H1 (cell line): ENCODE data around the gene SOX12. TPM values are rescaled to one million over a fixed set of nuclear protein-coding genes. Genes with fewer than 3 reads are reported as not detected.
A peak's percentile ranks its signal among the peaks of the same experiment; 100 is the strongest.

ENCODE experiments used
- CTCF ChIA-PET: fragments of 300-600 bp; sonication (Branson Sonifier 250); formaldehyde crosslinking; loops from one replicate; lab custom pipeline; 2021; ENCODE audit not compliant: partially characterized antibody; lab: Charles Lee
- POLR2A ChIA-PET: fragments of 300-600 bp; sonication (Branson Sonifier 250); formaldehyde crosslinking; loops from one replicate; lab custom pipeline; 2021; ENCODE audit warnings: inconsistent platforms; ENCODE audit not compliant: partially characterized antibody; lab: Charles Lee
- DNase-seq, 2 experiments: peaks; one replicate each; pipeline versions ENCODE4 v3.0.0 to v3.0.0-alpha.2; 2010 to 2022; ENCODE audit warnings: low spot score in 2 of 2, low read depth in 1 of 2, mixed read lengths in 1 of 2
- FAIRE-seq: peaks from 2 replicates; lab custom pipeline; 2011; peaks lifted over from hg19 to GRCh38; lab: Jason Lieb, UNC
- H2AFZ ChIP-seq: 2 replicates; pipeline ENCODE4 v1.8.1; 2012; ENCODE audit warnings: low read length, inconsistent platforms
- H2AK5ac ChIP-seq: 2 replicates; pipeline ENCODE4 v1.6.1; 2013; ENCODE audit warnings: low read depth, low read length
- H2BK120ac ChIP-seq: replicated peaks from 2 replicates; pipeline ENCODE3; 2013; ENCODE audit warnings: low read depth, low read length, inconsistent platforms
- H2BK12ac ChIP-seq: 2 replicates; pipeline ENCODE4 v1.6.1; 2013; ENCODE audit warnings: low read depth, low read length
- H2BK15ac ChIP-seq: 2 replicates; pipeline ENCODE4 v1.6.1; 2013; ENCODE audit warnings: low read length
- H2BK20ac ChIP-seq: 2 replicates; pipeline ENCODE4 v1.6.1; 2013; ENCODE audit warnings: low read length
- H2BK5ac ChIP-seq: 2 replicates; pipeline ENCODE4 v1.6.1; 2013; ENCODE audit warnings: low read depth, low read length
- H3K14ac ChIP-seq: 2 replicates; pipeline ENCODE4 v1.6.1; 2013; ENCODE audit warnings: inconsistent platforms; ENCODE audit not compliant: insufficient read length
- H3K18ac ChIP-seq: 2 replicates; pipeline ENCODE4 v1.6.1; 2013; ENCODE audit warnings: low read length; ENCODE audit errors: extremely low read depth
- H3K23ac ChIP-seq: 2 replicates; pipeline ENCODE4 v1.6.1; 2013; ENCODE audit warnings: inconsistent platforms; ENCODE audit not compliant: insufficient read length
- H3K23me2 ChIP-seq: 2 replicates; pipeline ENCODE4 v1.6.1; 2013; ENCODE audit warnings: low read depth, low read length
- H3K27ac ChIP-seq: 2 replicates; pipeline ENCODE4 v1.6.1; 2011; ENCODE audit warnings: low read depth, low read length, inconsistent platforms
- H3K27me3 ChIP-seq, 4 experiments: replicated peaks in 1 of 4; 1 replicate in 1 of 4; 2 replicates in 3 of 4; pipeline versions ENCODE4 v1.6.1 to v1.8.1; 2011 to 2013; ENCODE audit warnings: low read length in 3 of 4, mild to moderate bottlenecking in 3 of 4, inconsistent platforms in 2 of 4, mixed read lengths in 2 of 4, moderate library complexity in 1 of 4; ENCODE audit not compliant: control insufficient read depth in 3 of 4, insufficient read depth in 3 of 4; ENCODE audit errors: extremely low read depth in 1 of 4
- H3K36me3 ChIP-seq, 4 experiments: 2 replicates each; pipeline versions ENCODE4 v1.6.1 to v1.8.1; 2011 to 2013; ENCODE audit warnings: mild to moderate bottlenecking in 4 of 4, low read length in 3 of 4, moderate library complexity in 2 of 4, control low read depth in 1 of 4, inconsistent platforms in 1 of 4; ENCODE audit not compliant: insufficient read depth in 4 of 4, control insufficient read depth in 2 of 4
- H3K4ac ChIP-seq: replicated peaks from 2 replicates; pipeline ENCODE3; 2013; ENCODE audit warnings: low read length, low read depth, mixed read lengths, inconsistent platforms; ENCODE audit not compliant: insufficient read length
- H3K4me1 ChIP-seq, 4 experiments: replicated peaks in 1 of 4; 1 replicate in 1 of 4; 2 replicates in 3 of 4; pipeline versions ENCODE4 v1.6.1 to v1.8.1; 2011 to 2013; ENCODE audit warnings: low read length in 3 of 4, inconsistent platforms in 2 of 4, mixed read lengths in 1 of 4; ENCODE audit not compliant: insufficient read depth in 4 of 4, control insufficient read depth in 3 of 4
- H3K4me2 ChIP-seq, 2 experiments: 2 replicates each; pipeline versions ENCODE4 v1.6.1 to v1.8.1; 2011 to 2013; ENCODE audit warnings: low read depth in 2 of 2, low read length in 2 of 2, control low read depth in 1 of 2, inconsistent platforms in 1 of 2, mild to moderate bottlenecking in 1 of 2; ENCODE audit not compliant: insufficient read depth in 1 of 2
- H3K4me3 ChIP-seq, 4 experiments: fragments of 200-600, 300-600 bp in 1 of 4; sonication (generic), shearing (Covaris generic), sonication (Bioruptor Twin) in 1 of 4; 2 replicates each; pipeline versions ENCODE4 v1.5.1 to v1.8.1; 2011 to 2016; ENCODE audit warnings: low read length in 4 of 4, low read depth in 3 of 4, control low read depth in 2 of 4, inconsistent platforms in 2 of 4, mild to moderate bottlenecking in 2 of 4, mixed read lengths in 1 of 4, moderate library complexity in 1 of 4; ENCODE audit not compliant: insufficient read depth in 2 of 4; ENCODE audit errors: extremely low read depth in 1 of 4
- H3K56ac ChIP-seq: replicated peaks from 2 replicates; pipeline ENCODE3; 2013; ENCODE audit warnings: low read depth, mild to moderate bottlenecking, mixed read lengths, low read length, inconsistent platforms; ENCODE audit not compliant: insufficient read length
- H3K79me1 ChIP-seq: 2 replicates; pipeline ENCODE4 v1.6.1; 2013; ENCODE audit warnings: low read depth, low read length, control low read depth
- H3K79me2 ChIP-seq, 2 experiments: 2 replicates each; pipeline versions ENCODE4 v1.6.1 to v1.8.1; 2012 to 2013; ENCODE audit warnings: low read length in 2 of 2, mild to moderate bottlenecking in 2 of 2, inconsistent platforms in 1 of 2; ENCODE audit not compliant: insufficient read depth in 2 of 2, control insufficient read depth in 1 of 2
- H3K9ac ChIP-seq, 4 experiments: replicated peaks in 1 of 4; 1 replicate in 1 of 4; 2 replicates in 3 of 4; pipeline versions ENCODE4 v1.6.1 to v1.8.1; 2011 to 2013; ENCODE audit warnings: low read depth in 3 of 4, low read length in 3 of 4, control low read depth in 2 of 4, mild to moderate bottlenecking in 2 of 4, moderate library complexity in 2 of 4, inconsistent platforms in 1 of 4; ENCODE audit errors: extremely low read depth in 1 of 4
- H3K9me3 ChIP-seq, 2 experiments: 2 replicates each; pipeline versions ENCODE4 v1.6.1 to v1.8.1; 2012 to 2013; ENCODE audit warnings: mild to moderate bottlenecking in 2 of 2, moderate library complexity in 2 of 2, control low read depth in 1 of 2, inconsistent platforms in 1 of 2, low read depth in 1 of 2, low read length in 1 of 2, mixed read lengths in 1 of 2; ENCODE audit not compliant: insufficient read depth in 2 of 2
- H4K20me1 ChIP-seq, 2 experiments: replicated peaks in 1 of 2; 2 replicates each; pipeline versions ENCODE3 to v1.8.1; 2011 to 2013; ENCODE audit warnings: inconsistent platforms in 2 of 2, low read length in 2 of 2, mild to moderate bottlenecking in 1 of 2; ENCODE audit not compliant: insufficient read depth in 2 of 2, control insufficient read depth in 1 of 2
- H4K5ac ChIP-seq: 2 replicates; pipeline ENCODE4 v1.6.1; 2013; ENCODE audit warnings: low read length, low read depth, mixed read lengths, inconsistent platforms; ENCODE audit not compliant: insufficient read length
- H4K8ac ChIP-seq: 2 replicates; pipeline ENCODE4 v1.8.0; 2013; ENCODE audit warnings: mild to moderate bottlenecking, moderate library complexity, low read length, inconsistent platforms; ENCODE audit not compliant: insufficient read depth; ENCODE audit errors: extremely low read depth
- H4K91ac ChIP-seq: replicated peaks from 2 replicates; pipeline ENCODE3; 2013; ENCODE audit warnings: low read length, mixed read lengths, inconsistent platforms; ENCODE audit not compliant: insufficient read length
- E2F6 ChIP-seq: IDR thresholded peaks from 2 replicates; pipeline ENCODE4 v1.6.1; 2012; ENCODE audit warnings: inconsistent platforms
- RAD21 ChIP-seq, 2 experiments: IDR thresholded peaks in 1 of 2; conservative IDR thresholded peaks in 1 of 2; 2 replicates each; pipeline ENCODE4 v1.6.1; 2011; ENCODE audit warnings: low read depth in 2 of 2, low read length in 2 of 2, improper control_type of control experiment in 1 of 2, inconsistent platforms in 1 of 2, mild to moderate bottlenecking in 1 of 2, moderate library complexity in 1 of 2
- WGBS, 2 experiments: shearing (Covaris generic) in 1 of 2; methylation state at CpG; one replicate each; pipeline versions ENCODE4 v1.1.6 to v1.1.7; 2013 to 2015; ENCODE audit warnings: low lambda C conversion rate in 2 of 2, mixed read lengths in 2 of 2, inconsistent platforms in 1 of 2, low coverage in 1 of 2, missing lambda C conversion rate in 1 of 2; ENCODE audit not compliant: insufficient replicate concordance in 2 of 2, insufficient coverage in 1 of 2, insufficient read length in 1 of 2; ENCODE audit errors: extremely low coverage in 1 of 2, missing lambda C conversion rate in 1 of 2; 5-methylcytosine and 5-hydroxymethylcytosine counted together
- polyA plus RNA-seq, 7 experiments: library from polyadenylated mRNA; depleted of rRNA in 3 of 7; stranded (reverse) in 5 of 7; unstranded in 2 of 7; fragments of >200 nt in 5 of 7; fragments of 200-250 nt in 2 of 7; gene quantifications; 1 replicate in 5 of 7; 2 replicates in 1 of 7; 4 replicates in 1 of 7; pipeline versions ENCODE4 v1.2.1 to v1.2.3, GENCODE V29; 2011 to 2013; ENCODE audit warnings: missing spikeins in 2 of 7, mixed read lengths in 2 of 7
- total RNA-seq: library from RNA; stranded (reverse); fragmentation: NEBNext Ultra II Directional; extraction: Animal tissue kit (Norgen Biotek cat#: 25700); gene quantifications from 2 replicates; pipeline ENCODE4 v1.2.1, GENCODE V29; 2021

Gene SOX12
- total and polyA plus RNA-seq, 2 of the 8 experiments (the other 6 are each of a cell fraction or from before 2014, with no cell fraction given) = 6.4 to 63.0 TPM

GRCh38 chr20:309306-309840 is 16.0 kb upstream of the SOX12 start:
- CTCF ChIA-PET = interaction anchor here (1.1 to 4.5 kb wide), 7 partner anchors 8 to 39 kb away, joined by 3 to 30 read pairs (median 9); no protein-coding TSS in a partner anchor
- no peaks in the 10 kb centered on the region for H3K9me3 ChIP-seq

More at GRCh38 chr20:309306-309840, 16.0 kb upstream of the SOX12 start:
- Histone ChIP-seq H3K23ac (no peak overlapping the region), H3K79me2 (no peaks in the 10 kb centered on the region), H2BK20ac (peak overlapping the region; percentile 53; the same call in 1 of the 2 replicates), H3K9ac (peak overlapping the region in 3 of 4 experiments; percentile 40 to 74 (median 41); a peak in 4 of 7 replicates), H2AK5ac (no peak overlapping the region; the same call in 1 of the 2 replicates), H3K23me2 (peaks cover 4% of the 10 kb centered on the region), H3K4me2 (peak overlapping the region; percentile 79 to 92), H4K91ac (peak overlapping the region; percentile 93), H2BK12ac (no peak overlapping the region), H3K18ac (peak overlapping the region; percentile 43), H3K4me1 (peaks cover 4 to 11% (median 6%) of the 10 kb centered on the region in 4 experiments), H3K4me3 (peak overlapping the region; percentile 42 to 60 (median 59)), H4K20me1 (no peaks in the 10 kb centered on the region), H3K36me3 (no peaks in the 10 kb centered on the region), H4K8ac (no peak overlapping the region), H3K27ac (peak overlapping the region; percentile 65), H2BK15ac (no peak overlapping the region), H3K79me1 (no peaks in the 10 kb centered on the region), H2BK5ac (peak overlapping the region; percentile 83), H3K27me3 (no peaks in the 10 kb centered on the region), H3K56ac (peak overlapping the region; percentile 51), H2BK120ac (peak overlapping the region; percentile 90), H3K14ac (no peak overlapping the region), H4K5ac (peak overlapping the region; percentile 17), H3K4ac (peak overlapping the region; percentile 61), H2AFZ (peak overlapping the region; percentile 81; the same call in 1 of the 2 replicates)
- DNase-seq (no peak), FAIRE-seq (no peak)
- TF ChIP-seq RAD21 (IDR thresholded peaks at IDR 0.05 in 1 of 2, conservative IDR thresholded peaks at IDR 0.05 in 1 of 2; ENCODE audit: low read depth in 2 of 2, low read length in 2 of 2) (0 out of 4 replicates have a peak, but pooled peaks of 1 of the 2 experiments have one; percentile 5), E2F6 (no peak)
- POLR2A ChIA-PET = interaction anchor here (0.6 to 6.4 kb wide), 8 partner anchors 10 to 71 kb away, joined by 3 to 97 read pairs (median 6); partner anchors contain the start of genes NRSN2, SOX12 and ZCCHC3
- WGBS, 2 experiments = 8% methylated on average over 6 of the region's 6 CpGs; no CpG with 5 or more reads in 1 of the 2 experiments
